Breast epithelium (tissue), 3 donors: Measurements from ENCODE around the gene FMNL3.
"Not testable (repeated sequence)": the region's sequence is repeated elsewhere in the genome, so short reads cannot be mapped to it uniquely, and the experiment has no call there.

Experiments
- POLR2A ChIP-seq: fragments of 450-650 bp; IDR thresholded peaks from one replicate; pipeline ENCODE4 v1.6.1; 2016; ENCODE audit warnings: antibody characterized with exemption, mild to moderate bottlenecking, moderate library complexity
- TF ChIP-seq, protein P1 (sequence below), 3 donors: fragments of 450-650 bp; IDR thresholded peaks; one replicate each; pipeline ENCODE4 v1.5.1; 2016 to 2017; ENCODE audit warnings: antibody characterized with exemption in 3 of 3, mild to moderate bottlenecking in 3 of 3, moderate library complexity in 3 of 3

DNA sequence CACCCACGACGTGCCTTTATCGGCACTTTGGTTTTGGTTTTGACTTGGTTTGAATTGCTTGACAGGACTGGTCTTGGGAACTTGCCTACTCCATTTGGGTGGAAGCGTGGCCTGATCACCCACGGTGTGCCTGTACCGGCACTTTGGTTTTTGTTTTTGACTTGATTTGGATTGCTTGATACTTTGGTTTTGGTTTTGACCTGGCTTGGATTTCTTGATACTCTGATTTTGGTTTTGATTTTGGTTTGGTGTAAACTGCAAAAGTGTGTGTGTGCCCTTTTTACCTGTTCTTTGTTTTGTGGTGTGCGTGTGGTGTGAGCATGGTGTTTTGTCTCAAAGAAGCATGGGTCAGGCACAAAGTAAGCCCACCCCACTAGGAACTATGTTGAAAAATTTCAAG lies 27.7 kb upstream of the FMNL3 start:
- not testable (repeated sequence) for TF ChIP-seq POLR2A
- TF ChIP-seq, protein P1, sequence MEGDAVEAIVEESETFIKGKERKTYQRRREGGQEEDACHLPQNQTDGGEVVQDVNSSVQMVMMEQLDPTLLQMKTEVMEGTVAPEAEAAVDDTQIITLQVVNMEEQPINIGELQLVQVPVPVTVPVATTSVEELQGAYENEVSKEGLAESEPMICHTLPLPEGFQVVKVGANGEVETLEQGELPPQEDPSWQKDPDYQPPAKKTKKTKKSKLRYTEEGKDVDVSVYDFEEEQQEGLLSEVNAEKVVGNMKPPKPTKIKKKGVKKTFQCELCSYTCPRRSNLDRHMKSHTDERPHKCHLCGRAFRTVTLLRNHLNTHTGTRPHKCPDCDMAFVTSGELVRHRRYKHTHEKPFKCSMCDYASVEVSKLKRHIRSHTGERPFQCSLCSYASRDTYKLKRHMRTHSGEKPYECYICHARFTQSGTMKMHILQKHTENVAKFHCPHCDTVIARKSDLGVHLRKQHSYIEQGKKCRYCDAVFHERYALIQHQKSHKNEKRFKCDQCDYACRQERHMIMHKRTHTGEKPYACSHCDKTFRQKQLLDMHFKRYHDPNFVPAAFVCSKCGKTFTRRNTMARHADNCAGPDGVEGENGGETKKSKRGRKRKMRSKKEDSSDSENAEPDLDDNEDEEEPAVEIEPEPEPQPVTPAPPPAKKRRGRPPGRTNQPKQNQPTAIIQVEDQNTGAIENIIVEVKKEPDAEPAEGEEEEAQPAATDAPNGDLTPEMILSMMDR (IDR thresholded peaks at IDR 0.05): not testable (repeated sequence)
